Measurements from ENCODE around the gene SPATA25.
"Not testable (repeated sequence)": the region's sequence is repeated elsewhere in the genome, so short reads cannot be mapped to it uniquely, and the experiment has no call there.

SPATA25 gene

GRCh38 chr20:45892049-45892825 is 4.8 kb upstream of the SPATA25 start:
- no peak for DNase-seq

- peak; percentile 10 for DNase-seq
Observed at GRCh38 chr20:45890985-45891983, 3.9 kb upstream of the SPATA25 start, which contains the start of the genes CTSA and NEURL2. TSS of gene CTSA (plus strand) at chr20:45891335. CDS start at chr20:45891569, 234 bp downstream. TSS of gene NEURL2 (minus strand) at chr20:45891208. CDS start at chr20:45890991, 217 bp downstream.

GRCh38 chr20:45890077-45890984 is 2.9 kb upstream of the SPATA25 start:
- DNase-seq = no peak

- no peak for DNase-seq
Observed at GRCh38 chr20:45888681-45889080, 1.3 kb upstream of the SPATA25 start.

- no peak for DNase-seq
Observed at GRCh38 chr20:45886590-45887345, 654 bp downstream of the SPATA25 start.

- no peak for DNase-seq
Observed at GRCh38 chr20:45883100-45883469, 4.3 kb downstream of the SPATA25 start.

GRCh38 chr20:45882469-45883099 is 4.8 kb downstream of the SPATA25 start:
- DNase-seq = no peak

GRCh38 chr20:45880988-45881788 is 6.2 kb downstream of the SPATA25 start, which contains the start of gene ZSWIM1:
TSS of gene ZSWIM1 (plus strand) at chr20:45881227. CDS start at chr20:45882593, 1,366 bp downstream.
- peak; percentile 83 for DNase-seq

GRCh38 chr20:45878076-45878761 is 9.2 kb downstream of the SPATA25 start:
- DNase-seq = no peak

GRCh38 chr20:45874576-45874975 is 12.8 kb downstream of the SPATA25 start:
- no peak for DNase-seq

GRCh38 chr20:45874104-45874481 is 13.3 kb downstream of the SPATA25 start:
- not testable (repeated sequence) for DNase-seq

- DNase-seq = no peak
Observed at GRCh38 chr20:45873409-45874103, 13.9 kb downstream of the SPATA25 start.

GRCh38 chr20:45872626-45873025 is 14.8 kb downstream of the SPATA25 start:
- DNase-seq = no peak

- DNase-seq = no peak
Observed at GRCh38 chr20:45867819-45868176, 19.6 kb downstream of the SPATA25 start.

- no peak for DNase-seq
Observed at GRCh38 chr20:45867136-45867818, 20.1 kb downstream of the SPATA25 start.

GRCh38 chr20:45866454-45866853 is 21.0 kb downstream of the SPATA25 start:
- DNase-seq = no peak

- no peak for DNase-seq
Observed at GRCh38 chr20:45863543-45864470, 23.6 kb downstream of the SPATA25 start.
